Measurements from ENCODE around the gene APOF. TPM values are rescaled to one million over a fixed set of nuclear protein-coding genes. Genes with fewer than 3 reads are reported as not detected.
"Not testable (repeated sequence)": the region's sequence is repeated elsewhere in the genome, so short reads cannot be mapped to it uniquely, and the experiment has no call there.

APOF gene
- total and polyA plus RNA-seq, 5 experiments from 2014 or later, result not detected

DNA sequence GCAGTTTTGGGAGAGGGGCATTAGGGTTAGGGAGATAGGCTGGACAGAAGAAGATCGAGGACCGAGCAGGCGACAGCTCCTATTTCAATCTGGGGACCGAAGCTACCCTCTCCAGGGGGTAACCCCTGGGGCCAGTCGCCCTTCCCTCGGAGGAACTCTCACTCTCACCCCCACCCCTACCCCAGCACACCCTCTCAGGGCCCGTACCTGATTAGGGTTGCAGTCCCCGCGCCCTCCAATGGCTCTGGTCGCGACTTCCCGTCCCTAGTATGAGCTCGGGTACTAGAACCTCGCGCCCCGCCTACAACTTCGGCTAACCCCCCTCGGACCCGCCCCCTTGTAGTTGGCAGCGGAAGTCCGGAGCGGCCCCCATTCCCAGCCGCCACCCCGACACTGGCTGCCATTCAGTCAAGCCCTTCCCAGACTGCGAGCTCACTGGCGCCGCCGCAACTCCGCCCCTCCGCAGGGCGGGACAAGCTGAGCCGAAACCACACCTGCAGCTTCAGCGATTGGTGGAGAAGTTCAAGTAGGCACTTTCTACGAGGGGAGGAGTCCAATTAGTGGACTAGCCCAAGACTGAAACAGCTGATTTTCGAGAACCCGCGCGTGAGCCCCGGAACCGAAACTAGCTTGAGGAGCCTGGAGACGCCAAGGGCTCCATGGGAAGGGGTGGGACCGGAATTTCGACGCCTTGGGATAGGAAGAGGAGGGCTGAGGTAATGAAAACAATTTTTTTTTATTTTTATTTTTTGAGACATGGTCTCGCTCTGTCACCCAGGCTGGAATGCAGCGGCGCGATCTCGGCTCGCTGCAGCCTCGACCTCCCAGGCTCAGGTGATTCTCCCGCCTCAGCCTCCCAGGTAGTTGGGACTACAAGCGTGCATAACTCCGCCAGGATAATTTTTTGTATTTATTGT is 2.5 kb downstream of the APOF start, which contains the start of gene STAT2:
Gene STAT2, minus strand, starts transcription at position 257 of the 917 bp plus-strand sequence. CDS start 3,536 bp downstream, outside the sequence.
- POLR2A ChIA-PET, result interaction anchor here (0.6 to 5.3 kb wide), 28 partner anchors 11 to 1863 kb away, joined by 3 to 182 read pairs (median 6); partner anchors contain the start of genes BAZ2A, CNPY2, ESYT1 and IL23A
- DNase-seq, result peak; percentile 95 to 100 (median 99)
- Mint-ChIP-seq H3K27ac (peak within 1 kb of the TSS; percentile 93 to 99 (median 96)), H3K4me1 (peaks cover 8 to 38% (median 36%) of the 10 kb centered on the region in 4 donors), H3K27me3 (peaks cover 0 to 1% (median 0%) of the 10 kb centered on the region in 5 donors), H3K36me3 (peaks cover 0 to 12% (median under 1%) of the 10 kb centered on the region in 3 donors), H3K9me3 (no peaks in the 10 kb centered on the region), H3K4me3 (peak within 1 kb of the TSS; percentile 93 to 99 (median 96))
- peak; percentile 95 to 96 for ATAC-seq

DNA sequence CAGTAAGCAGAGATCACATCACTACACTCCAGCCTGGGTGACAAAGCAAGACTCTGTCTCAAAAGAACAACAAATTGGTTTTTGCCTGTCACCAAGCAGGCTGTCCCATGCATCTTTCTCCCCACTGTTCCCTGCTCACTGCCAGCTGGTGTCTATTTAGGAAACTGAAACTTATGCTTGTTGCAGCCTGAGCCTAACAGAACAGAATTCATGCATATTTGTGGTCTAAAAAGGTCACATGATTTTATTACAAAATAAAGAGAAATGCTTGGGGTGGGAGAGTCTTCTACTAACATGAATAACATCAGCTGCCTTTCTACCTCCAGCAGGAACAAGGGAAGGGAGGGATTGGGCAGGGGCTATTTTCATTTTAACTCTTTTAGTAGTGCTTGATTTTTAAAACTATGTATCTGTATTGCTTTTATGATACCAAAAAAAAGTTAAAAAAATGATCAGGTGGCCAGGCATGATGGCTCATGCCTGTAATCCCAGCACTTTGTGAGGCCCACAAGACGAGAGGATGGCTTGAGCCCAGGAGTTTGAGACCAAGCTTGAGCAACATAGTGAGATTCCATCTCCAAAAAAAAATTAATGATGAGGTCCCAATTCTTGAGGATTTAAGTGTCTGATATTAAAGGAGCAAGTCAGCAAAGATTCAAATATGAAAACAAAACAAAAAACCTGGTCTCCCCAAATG is 3.7 kb downstream of the APOF start:
- Mint-ChIP-seq H3K9me3 (no peaks in the 10 kb centered on the region), H3K27ac (peak overlapping the region; percentile 75 to 99 (median 96)), H3K27me3 (no peaks in the 10 kb centered on the region), H3K36me3 (peaks cover 0 to 23% (median 7%) of the 10 kb centered on the region in 3 donors), H3K4me3 (peak overlapping the region; percentile 93 to 99 (median 96)), H3K4me1 (peaks cover 8 to 40% (median 37%) of the 10 kb centered on the region in 4 donors)
- POLR2A ChIA-PET, result interaction anchor here (0.6 to 5.3 kb wide), 17 partner anchors 10 to 328 kb away, joined by 3 to 182 read pairs (median 7); partner anchors contain the start of genes BAZ2A, CNPY2, ESYT1 and IL23A
- ATAC-seq, result no peak
- DNase-seq, result no peak

- peaks cover 7 to 88% (median 24%) of the 10 kb centered on the region in 3 donors for H3K36me3 Mint-ChIP-seq
- DNase-seq, result no peak
Observed at GRCh38 chr12:56351325-56351724, 11.3 kb downstream of the APOF start.

DNA sequence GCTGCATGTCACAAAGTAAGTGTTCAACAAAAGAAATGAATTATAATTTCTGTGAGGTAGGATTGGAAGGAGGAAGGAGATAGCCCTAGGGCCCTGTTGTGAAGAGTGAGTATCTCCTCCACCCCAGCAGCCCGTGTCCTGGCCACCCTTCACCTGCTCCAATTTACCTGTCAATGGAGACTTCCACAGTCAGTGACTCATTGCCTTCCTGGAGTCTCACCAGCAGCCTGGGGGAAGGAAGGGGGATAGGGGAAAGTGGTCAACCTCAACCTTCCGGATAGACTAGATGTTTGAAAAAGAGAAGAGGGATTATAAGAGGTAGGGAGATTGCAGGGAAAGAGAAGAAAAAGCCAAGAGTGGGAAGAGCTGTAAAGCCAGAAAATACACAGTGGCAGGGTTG is 12.0 kb downstream of the APOF start:
- peaks cover 0 to 2% (median under 1%) of the 10 kb centered on the region in 4 donors for H3K4me1 Mint-ChIP-seq
- H3K27ac Mint-ChIP-seq, result peak overlapping the region in 4 of 10 donors; percentile 22 to 91 (median 68)
- no peak for ATAC-seq
- POLR2A ChIA-PET, result interaction anchor here (2.2 to 3.1 kb wide), 2 partner anchors 9 to 12 kb away, joined by 8 to 17 read pairs; partner anchors contain the start of genes IL23A and STAT2
- no peaks in the 10 kb centered on the region for H3K27me3 Mint-ChIP-seq
- H3K4me3 Mint-ChIP-seq, result no peak overlapping the region
- H3K36me3 Mint-ChIP-seq, result peaks cover 7 to 88% (median 28%) of the 10 kb centered on the region in 3 donors
- DNase-seq, result no peak
- no peaks in the 10 kb centered on the region for H3K9me3 Mint-ChIP-seq

More at GRCh38 chr12:56351325-56351724, 11.3 kb downstream of the APOF start:
- POLR2A ChIA-PET, result interaction anchor here (3.1 kb wide), 1 partner anchor 12 kb away, joined by 17 read pairs; the partner anchor contains the start of gene IL23A
- Mint-ChIP-seq H3K27ac (peak overlapping the region in 3 of 10 donors; percentile 15 to 29 (median 29)), H3K4me1 (peaks cover 3 to 6% (median 5%) of the 10 kb centered on the region in 4 donors), H3K27me3 (no peaks in the 10 kb centered on the region), H3K9me3 (no peaks in the 10 kb centered on the region), H3K4me3 (no peak overlapping the region)
- ATAC-seq, result no peak

DNA sequence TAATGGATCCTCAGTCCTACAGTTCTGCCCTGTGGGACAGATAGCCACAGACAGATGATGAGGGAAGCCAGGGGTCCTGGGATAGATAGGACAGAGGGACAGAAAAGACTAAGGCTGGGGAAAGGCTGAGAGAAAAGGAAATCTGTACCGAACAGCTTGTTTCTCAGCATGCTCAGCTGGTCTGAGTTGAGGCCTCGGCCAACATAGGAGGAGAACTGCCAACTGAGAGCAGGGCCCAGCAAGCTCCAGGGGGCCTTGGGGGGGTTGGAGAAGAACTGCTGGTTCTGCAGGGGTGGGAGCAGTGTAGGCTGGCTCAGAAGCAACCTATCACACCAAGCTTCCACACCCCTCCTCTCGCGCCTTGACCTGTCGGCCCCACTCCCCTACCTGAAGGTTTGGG is 13.9 kb downstream of the APOF start:
- H3K36me3 Mint-ChIP-seq, result peaks cover 7 to 81% (median 29%) of the 10 kb centered on the region in 3 donors
- H3K4me1 Mint-ChIP-seq, result no peaks in the 10 kb centered on the region
- H3K27me3 Mint-ChIP-seq, result no peaks in the 10 kb centered on the region
- H3K4me3 Mint-ChIP-seq, result no peak overlapping the region
- DNase-seq (no peak), ATAC-seq (no peak)
- peak overlapping the region in 4 of 10 donors; percentile 17 to 78 (median 22) for H3K27ac Mint-ChIP-seq
- no peaks in the 10 kb centered on the region for H3K9me3 Mint-ChIP-seq
- POLR2A ChIA-PET, result interaction anchor here (1.0 to 2.2 kb wide), 3 partner anchors 10 to 33 kb away, joined by 3 to 8 read pairs (median 3); partner anchors contain the start of genes IL23A and STAT2

DNA sequence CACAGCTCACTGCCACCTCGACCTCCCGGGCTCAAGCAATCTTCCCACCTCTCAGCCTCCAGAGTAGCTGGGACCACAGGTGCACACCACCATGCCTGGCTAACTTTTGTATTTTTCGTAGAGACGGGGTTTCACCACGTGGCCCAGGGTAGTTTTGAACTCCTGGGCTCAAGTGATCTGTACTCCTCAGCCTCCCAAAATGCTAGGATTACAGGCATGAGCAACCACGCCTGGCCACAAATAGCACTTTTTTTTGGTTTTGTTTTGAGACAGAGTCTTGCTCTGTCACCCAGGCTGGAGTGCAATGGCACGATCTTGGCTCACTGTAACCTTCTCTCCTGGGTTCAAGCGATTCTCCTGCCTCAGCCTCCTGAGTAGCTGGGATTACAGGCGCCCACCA is 15.4 kb downstream of the APOF start:
- POLR2A ChIA-PET, result interaction anchor here (4.0 kb wide), 1 partner anchor 12 kb away, joined by 44 read pairs; the partner anchor contains the start of gene STAT2
- H3K27ac Mint-ChIP-seq, result peak overlapping the region in 4 of 10 donors; percentile 19 to 62 (median 39)

GRCh38 chr12:56346675-56347074 is 16.0 kb downstream of the APOF start:
- H3K4me3 Mint-ChIP-seq, result no peak overlapping the region
- peaks cover 12 to 81% (median 35%) of the 10 kb centered on the region in 3 donors for H3K36me3 Mint-ChIP-seq
- peak overlapping the region in 5 of 10 donors; percentile 19 to 85 (median 71) for H3K27ac Mint-ChIP-seq
- ATAC-seq (no peak), DNase-seq (no peak)
- POLR2A ChIA-PET, result interaction anchor here (4.0 kb wide), 1 partner anchor 12 kb away, joined by 44 read pairs; the partner anchor contains the start of gene STAT2
- no peaks in the 10 kb centered on the region for H3K9me3 Mint-ChIP-seq
- H3K4me1 Mint-ChIP-seq, result peaks cover 0 to 2% (median under 1%) of the 10 kb centered on the region in 4 donors
- H3K27me3 Mint-ChIP-seq, result no peaks in the 10 kb centered on the region

More for the DNA sequence above, 15.4 kb downstream of the APOF start:
- DNase-seq, H3K4me1 Mint-ChIP-seq, H3K27me3 Mint-ChIP-seq, H3K9me3 Mint-ChIP-seq, H3K4me3 Mint-ChIP-seq, ATAC-seq: not testable (repeated sequence)
- peaks cover 12 to 80% (median 35%) of the 10 kb centered on the region in 3 donors for H3K36me3 Mint-ChIP-seq

DNA sequence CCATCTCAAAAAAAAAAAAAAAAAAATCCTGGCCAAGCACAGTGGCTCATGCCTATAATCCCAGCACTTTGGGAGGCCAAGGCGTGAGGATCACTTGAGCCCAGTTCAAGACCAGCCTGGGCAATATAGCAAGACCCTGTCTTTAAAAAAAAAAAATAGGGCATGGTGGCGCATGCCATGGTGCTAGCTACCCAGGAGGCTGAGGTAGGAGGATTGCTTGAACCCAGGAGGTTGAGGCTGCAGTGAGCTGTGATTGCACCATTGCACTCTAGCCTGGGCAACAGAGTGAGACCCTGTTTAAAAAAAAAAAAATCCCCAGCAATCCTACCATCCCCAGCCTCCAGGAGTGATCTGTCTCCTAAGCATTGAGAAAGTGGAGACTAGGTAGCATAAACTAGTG is 20.4 kb downstream of the APOF start:
- POLR2A ChIA-PET, result interaction anchor here (0.6 to 1.8 kb wide), 4 partner anchors 17 to 63 kb away, joined by 3 to 14 read pairs (median 5); partner anchors contain the start of genes CNPY2 and STAT2
- Mint-ChIP-seq H3K36me3 (peaks cover 5 to 48% (median 20%) of the 10 kb centered on the region in 3 donors), H3K4me1 (peaks cover 16 to 41% (median 32%) of the 10 kb centered on the region in 4 donors), H3K27ac (peak overlapping the region in 9 of 10 donors; percentile 50 to 92 (median 78))
- H3K4me3 Mint-ChIP-seq, H3K9me3 Mint-ChIP-seq, H3K27me3 Mint-ChIP-seq, ATAC-seq, DNase-seq: not testable (repeated sequence)

- H3K4me1 Mint-ChIP-seq, result peaks cover 18 to 45% (median 35%) of the 10 kb centered on the region in 4 donors
Observed at GRCh38 chr12:56341616-56342015, 21.0 kb downstream of the APOF start.

DNA sequence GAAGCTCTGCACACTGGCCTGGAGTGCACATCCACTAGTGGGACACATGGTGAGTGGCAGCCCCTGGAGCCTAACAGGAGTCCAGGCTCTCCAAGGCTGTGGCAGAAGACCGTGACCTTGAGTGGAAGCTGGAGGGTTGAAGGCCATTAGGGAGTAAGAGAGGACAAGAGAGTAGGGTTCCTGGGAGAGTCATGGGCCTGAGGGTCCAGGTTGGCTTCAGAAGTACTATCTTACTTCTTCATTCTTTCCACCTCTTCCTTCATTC is 23.6 kb downstream of the APOF start:
- no peaks in the 10 kb centered on the region for H3K27me3 Mint-ChIP-seq
- peak overlapping the region; percentile 85 to 100 (median 96) for H3K4me3 Mint-ChIP-seq
- H3K4me1 Mint-ChIP-seq, result peaks cover 18 to 58% (median 44%) of the 10 kb centered on the region in 4 donors
- H3K36me3 Mint-ChIP-seq, result peaks cover 5 to 25% (median 9%) of the 10 kb centered on the region in 3 donors
- no peaks in the 10 kb centered on the region for H3K9me3 Mint-ChIP-seq
- ATAC-seq (no peak), DNase-seq (no peak)
- POLR2A ChIA-PET, result interaction anchor here (0.8 to 8.7 kb wide), 18 partner anchors 10 to 509 kb away, joined by 3 to 182 read pairs (median 6); partner anchors contain the start of genes CNPY2, CS, DNAJC14 and RNF41
- peak overlapping the region; percentile 97 to 100 (median 98) for H3K27ac Mint-ChIP-seq

More at GRCh38 chr12:56341616-56342015, 21.0 kb downstream of the APOF start:
- peaks cover 5 to 42% (median 20%) of the 10 kb centered on the region in 3 donors for H3K36me3 Mint-ChIP-seq
- no peak overlapping the region for H3K4me3 Mint-ChIP-seq
- ATAC-seq (no peak), DNase-seq (no peak)
- H3K27ac Mint-ChIP-seq, result peak overlapping the region; percentile 65 to 87 (median 78)
- no peaks in the 10 kb centered on the region for H3K27me3 Mint-ChIP-seq
- POLR2A ChIA-PET, result interaction anchor here (0.6 to 1.8 kb wide), 4 partner anchors 18 to 123 kb away, joined by 3 to 14 read pairs (median 5); partner anchors contain the start of genes CNPY2 and STAT2
- H3K9me3 Mint-ChIP-seq, result no peaks in the 10 kb centered on the region

DNA sequence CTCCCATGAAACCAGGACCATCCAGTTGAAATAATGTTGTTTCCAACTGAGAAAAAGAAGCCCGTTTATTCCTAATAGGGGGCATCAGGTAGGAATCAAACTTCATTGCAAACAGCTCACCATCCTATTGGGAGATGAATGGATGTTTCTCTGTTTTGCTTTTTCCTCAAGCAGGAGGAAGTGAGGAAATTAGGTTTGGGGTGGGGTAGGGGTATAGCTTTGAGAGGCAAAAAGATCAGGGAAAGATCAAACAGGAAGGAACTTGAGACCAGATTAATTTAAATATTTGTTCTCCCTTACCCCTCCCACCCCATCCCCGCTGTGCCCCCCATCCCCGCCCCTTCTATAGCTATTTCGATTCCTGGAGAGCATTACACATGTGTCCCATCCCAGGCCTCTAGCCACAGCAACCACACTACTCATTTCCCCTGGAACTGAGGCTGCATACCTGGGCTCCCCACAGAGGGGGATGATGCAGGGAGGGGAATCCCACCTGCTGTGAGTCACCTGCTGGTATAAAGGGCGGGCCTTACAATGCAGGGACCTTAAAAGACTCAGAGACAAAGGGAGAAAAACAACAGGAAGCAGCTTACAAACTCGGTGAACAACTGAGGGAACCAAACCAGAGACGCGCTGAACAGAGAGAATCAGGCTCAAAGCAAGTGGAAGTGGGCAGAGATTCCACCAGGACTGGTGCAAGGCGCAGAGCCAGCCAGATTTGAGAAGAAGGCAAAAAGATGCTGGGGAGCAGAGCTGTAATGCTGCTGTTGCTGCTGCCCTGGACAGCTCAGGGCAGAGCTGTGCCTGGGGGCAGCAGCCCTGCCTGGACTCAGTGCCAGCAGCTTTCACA is 24.1 kb downstream of the APOF start, which contains the start of gene IL23A:
Gene IL23A, plus strand, starts transcription at position 577 of the 850 bp plus-strand sequence. Its CDS starts 161 bp downstream, at position 738.
- peak; percentile 63 to 93 (median 84) for DNase-seq
- H3K27ac Mint-ChIP-seq, result peak within 1 kb of the TSS; percentile 97 to 100 (median 98)
- H3K9me3 Mint-ChIP-seq, result peaks cover 0 to 1% (median 0%) of the 10 kb centered on the region in 9 donors
- peak within 1 kb of the TSS; percentile 85 to 100 (median 96) for H3K4me3 Mint-ChIP-seq
- peaks cover 5 to 20% (median 5%) of the 10 kb centered on the region in 3 donors for H3K36me3 Mint-ChIP-seq
- peaks cover 0 to 1% (median 0%) of the 10 kb centered on the region in 5 donors for H3K27me3 Mint-ChIP-seq
- peaks cover 20 to 58% (median 50%) of the 10 kb centered on the region in 4 donors for H3K4me1 Mint-ChIP-seq
- POLR2A ChIA-PET, result interaction anchor here (0.6 to 8.7 kb wide), 25 partner anchors 10 to 521 kb away, joined by 3 to 182 read pairs (median 3); partner anchors contain the start of genes CNPY2, CS, DNAJC14 and GLS2
- ATAC-seq, result peak; percentile 79 to 81
